Lung (tissue), 12 donors: ENCODE measurements around the gene TENM4. TPM values are rescaled to one million over a fixed set of nuclear protein-coding genes. Genes with fewer than 3 reads are reported as not detected.

Experiments
- ATAC-seq: fragments of 200-7000 bp; cut with Tn5 transposase; one replicate; pipeline ENCODE4 v1.9.1; 2020; ENCODE audit warnings: moderate number of reproducible peaks; ENCODE audit not compliant: insufficient read depth, low FRiP score
- DNase-seq, 3 donors: peaks; one replicate each; pipeline ENCODE4 v3.0.0-alpha.2; 2013 to 2017
- H3K27ac ChIP-seq, 2 donors: one replicate each; pipeline ENCODE4 v1.5.1; 2013; ENCODE audit warnings: mild to moderate bottlenecking in 2 of 2, moderate library complexity in 2 of 2, control low read depth in 1 of 2, inconsistent platforms in 1 of 2, low read depth in 1 of 2, low read length in 1 of 2
- H3K27me3 ChIP-seq, 3 donors: one replicate each; pipeline ENCODE4 v1.5.1; 2013; ENCODE audit warnings: low read length in 2 of 3; ENCODE audit not compliant: control insufficient read depth in 3 of 3, insufficient read depth in 3 of 3
- H3K36me3 ChIP-seq, 4 donors: one replicate each; pipeline ENCODE4 v1.5.1; 2013; ENCODE audit warnings: low read length in 4 of 4, mild to moderate bottlenecking in 1 of 4, moderate library complexity in 1 of 4; ENCODE audit not compliant: control insufficient read depth in 4 of 4, insufficient read depth in 4 of 4
- H3K4me1 ChIP-seq, 5 donors: one replicate each; pipeline ENCODE4 v1.5.1; 2013; ENCODE audit warnings: low read length in 5 of 5, mild to moderate bottlenecking in 2 of 5, moderate library complexity in 1 of 5; ENCODE audit not compliant: control insufficient read depth in 5 of 5, insufficient read depth in 5 of 5
- H3K4me3 ChIP-seq: one replicate; pipeline ENCODE4 v1.5.1; 2013; ENCODE audit warnings: mild to moderate bottlenecking, control low read depth, moderate library complexity
- H3K9ac ChIP-seq, 2 donors: one replicate each; pipeline ENCODE4 v1.5.1; 2013; ENCODE audit warnings: low read length in 2 of 2, control low read depth in 1 of 2; ENCODE audit not compliant: insufficient read depth in 1 of 2
- H3K9me3 ChIP-seq, 4 donors: one replicate each; pipeline ENCODE4 v1.5.1; 2013; ENCODE audit warnings: low read length in 3 of 4, mild to moderate bottlenecking in 1 of 4, moderate library complexity in 1 of 4; ENCODE audit not compliant: control insufficient read depth in 4 of 4, insufficient read depth in 3 of 4
- WGBS, 2 donors: extraction: QIAGEN DNeasy Blood & Tissue Kit; methylation state at CpG; one replicate each; pipeline ENCODE4 v1.1.7; 2013; 5-methylcytosine and 5-hydroxymethylcytosine counted together
- polyA plus RNA-seq, 2 donors: library from polyadenylated mRNA; stranded (reverse); fragments of 200-250 nt; gene quantifications; one replicate each; pipeline ENCODE4 v1.2.1, GENCODE V29; 2013
- total RNA-seq, 2 donors: library from RNA; depleted of rRNA in 1 of 2; stranded (reverse); fragments of >200 nt in 1 of 2; gene quantifications; one replicate each; pipeline ENCODE4 v1.2.1, GENCODE V29; 2014 to 2021
- TF ChIP-seq, protein P1 (sequence below): IDR thresholded peaks from 2 replicates; pipeline ENCODE4 v1.5.1; 2012; ENCODE audit warnings: mild to moderate bottlenecking; ENCODE audit errors: control extremely low read depth, extremely low read depth
- donor health status: control.
- donor health status: control.
- donor health status: Bipolar disorder and iron deficiency.
- donor health status: healthy.
- donor health status: DM: yes; HTN: yes; CAD: no.

The TENM4 gene
- total and polyA plus RNA-seq, 4 donors = 0.28 to 16.4 (median 3.2) TPM

DNA sequence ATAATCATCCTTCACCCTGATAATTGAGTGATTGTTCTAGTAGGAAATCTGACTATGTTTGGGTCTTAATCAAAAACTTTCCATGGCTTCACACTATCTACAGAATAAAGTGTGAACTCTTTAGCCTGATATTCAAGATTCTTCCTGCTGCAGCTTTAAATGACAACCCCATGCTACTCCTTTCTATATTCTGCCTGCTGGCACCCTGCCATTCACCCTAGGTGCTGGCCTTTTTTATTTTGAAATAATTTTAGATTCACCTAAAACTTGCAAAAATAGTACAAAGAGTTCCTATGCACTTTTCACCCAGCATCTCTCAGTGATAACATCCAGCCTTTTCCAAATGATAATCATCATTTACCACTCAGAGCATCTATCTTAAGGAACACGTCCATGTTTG is 502.8 kb downstream of the TENM4 start:
- H3K9me3 ChIP-seq = no peaks in the 10 kb centered on the region
- peaks cover 0 to 3% (median 0%) of the 10 kb centered on the region in 3 donors for H3K27me3 ChIP-seq
- no peak overlapping the region for H3K27ac ChIP-seq
- H3K36me3 ChIP-seq = no peaks in the 10 kb centered on the region
- ATAC-seq (no peak), DNase-seq (no peak)
- 77 to 83% methylated on average over 1 of the region's 1 CpG for WGBS, 2 donors
- no peak overlapping the region for H3K4me3 ChIP-seq
- no peak overlapping the region for H3K9ac ChIP-seq
- TF ChIP-seq, protein P1, sequence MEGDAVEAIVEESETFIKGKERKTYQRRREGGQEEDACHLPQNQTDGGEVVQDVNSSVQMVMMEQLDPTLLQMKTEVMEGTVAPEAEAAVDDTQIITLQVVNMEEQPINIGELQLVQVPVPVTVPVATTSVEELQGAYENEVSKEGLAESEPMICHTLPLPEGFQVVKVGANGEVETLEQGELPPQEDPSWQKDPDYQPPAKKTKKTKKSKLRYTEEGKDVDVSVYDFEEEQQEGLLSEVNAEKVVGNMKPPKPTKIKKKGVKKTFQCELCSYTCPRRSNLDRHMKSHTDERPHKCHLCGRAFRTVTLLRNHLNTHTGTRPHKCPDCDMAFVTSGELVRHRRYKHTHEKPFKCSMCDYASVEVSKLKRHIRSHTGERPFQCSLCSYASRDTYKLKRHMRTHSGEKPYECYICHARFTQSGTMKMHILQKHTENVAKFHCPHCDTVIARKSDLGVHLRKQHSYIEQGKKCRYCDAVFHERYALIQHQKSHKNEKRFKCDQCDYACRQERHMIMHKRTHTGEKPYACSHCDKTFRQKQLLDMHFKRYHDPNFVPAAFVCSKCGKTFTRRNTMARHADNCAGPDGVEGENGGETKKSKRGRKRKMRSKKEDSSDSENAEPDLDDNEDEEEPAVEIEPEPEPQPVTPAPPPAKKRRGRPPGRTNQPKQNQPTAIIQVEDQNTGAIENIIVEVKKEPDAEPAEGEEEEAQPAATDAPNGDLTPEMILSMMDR = no peak
- peaks cover 0 to 30% (median 8%) of the 10 kb centered on the region in 5 donors for H3K4me1 ChIP-seq

DNA sequence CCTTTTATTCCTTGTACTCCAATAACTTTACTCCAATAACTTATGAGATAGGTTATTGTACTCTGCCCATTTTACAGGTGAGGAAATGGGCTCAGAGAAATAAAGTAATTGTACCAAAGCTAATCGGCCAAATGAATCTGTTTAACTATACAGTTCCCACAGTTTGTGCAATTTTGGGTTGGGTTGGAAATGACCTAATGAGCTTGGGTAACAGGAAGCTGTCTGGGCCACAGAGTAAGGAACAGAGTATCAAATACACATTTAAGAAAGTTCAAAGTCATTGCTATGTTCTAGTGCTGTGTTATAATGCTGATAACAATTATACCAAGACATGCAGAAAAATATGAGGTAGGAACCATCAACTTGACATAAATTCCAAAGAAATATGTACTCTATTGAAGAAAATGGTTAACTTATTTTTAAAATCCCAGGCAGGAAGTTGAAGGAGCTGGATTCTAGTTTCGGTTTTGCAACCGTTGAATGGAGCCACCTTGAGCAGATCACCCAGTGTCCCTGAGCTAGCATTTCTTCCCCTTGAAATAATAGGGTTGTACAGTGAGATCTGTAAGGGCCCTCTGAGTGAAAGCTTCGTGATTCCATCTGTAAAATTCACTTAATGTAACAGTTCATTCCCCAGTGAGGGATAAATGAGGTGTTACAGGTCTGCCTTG is 505.3 kb downstream of the TENM4 start:
- Histone ChIP-seq H3K27me3 (peaks cover 0 to under 1% (median 0%) of the 10 kb centered on the region in 3 donors), H3K4me1 (peaks cover 0 to 29% (median 8%) of the 10 kb centered on the region in 5 donors), H3K9ac (no peak overlapping the region), H3K9me3 (no peaks in the 10 kb centered on the region), H3K4me3 (no peak overlapping the region), H3K27ac (no peak overlapping the region), H3K36me3 (no peaks in the 10 kb centered on the region)
- 44 to 55% methylated on average over 4 of the region's 4 CpGs for WGBS, 2 donors
- TF ChIP-seq, protein P1 = no peak
- DNase-seq (no peak), ATAC-seq (no peak)

DNA sequence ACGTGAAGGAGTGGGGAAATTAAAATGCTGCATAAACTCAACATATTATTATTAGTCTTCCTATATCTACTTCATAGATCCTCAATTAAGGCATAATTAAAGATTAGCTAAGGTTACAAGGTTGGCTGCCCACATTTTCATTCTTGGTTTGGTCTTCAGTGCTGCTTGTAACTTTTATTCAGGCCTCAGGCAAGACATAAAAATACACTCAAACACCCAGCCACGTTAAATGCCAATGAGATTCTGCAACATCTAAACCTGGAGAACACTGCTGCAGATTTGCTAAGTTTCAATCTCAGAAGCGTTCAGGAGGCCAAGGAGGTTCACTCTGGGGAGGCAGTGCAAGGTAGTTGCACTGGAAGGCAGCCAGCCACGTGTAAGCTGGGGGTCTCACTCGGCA is 507.5 kb downstream of the TENM4 start:
- H3K4me1 ChIP-seq = peaks cover 0 to 25% (median 0%) of the 10 kb centered on the region in 5 donors

More for the DNA sequence above, 507.5 kb downstream of the TENM4 start:
- Histone ChIP-seq H3K27me3 (peaks cover 0 to 4% (median 0%) of the 10 kb centered on the region in 3 donors), H3K4me3 (no peak overlapping the region), H3K9ac (no peak overlapping the region), H3K36me3 (no peaks in the 10 kb centered on the region), H3K9me3 (no peaks in the 10 kb centered on the region), H3K27ac (no peak overlapping the region)
- WGBS, 2 donors = 72 to 81% methylated on average over 5 of the region's 5 CpGs
- TF ChIP-seq, protein P1 = no peak
- ATAC-seq (no peak), DNase-seq (no peak)
